Measurements from ENCODE around the gene IGF2BP1. TPM values are rescaled to one million over a fixed set of nuclear protein-coding genes. Genes with fewer than 3 reads are reported as not detected.
A peak's percentile ranks its signal among the peaks of the same experiment; 100 is the strongest.

The IGF2BP1 gene
- total RNA-seq (10.9 TPM), polyA plus RNA-seq (0.07 TPM)
- long read RNA-seq, donor 1, result 0 reads
- long read RNA-seq, donor 2, result 0 reads
- long read RNA-seq, donor 3, result 0 reads
- long read RNA-seq, donor 4, full-length matches to known transcripts, result 1 of 1 reads
- long read RNA-seq, donor 4, partial matches to known transcripts, result 0 of 1 reads
- long read RNA-seq, donor 4, other reads (novel, unspliced or antisense), result 0 of 1 reads
- long read RNA-seq, donor 5, full-length matches to known transcripts, result 3 of 14 reads
- long read RNA-seq, donor 5, partial matches to known transcripts, result 11 of 14 reads
- long read RNA-seq, donor 5, other reads (novel, unspliced or antisense), result 0 of 14 reads
- long read RNA-seq, donor 6, full-length matches to known transcripts, result 4 of 4 reads
- long read RNA-seq, donor 6, partial matches to known transcripts, result 0 of 4 reads
- long read RNA-seq, donor 6, other reads (novel, unspliced or antisense), result 0 of 4 reads
- long read RNA-seq, donor 7, full-length matches to known transcripts, result 1 of 1 reads
- long read RNA-seq, donor 7, partial matches to known transcripts, result 0 of 1 reads
- long read RNA-seq, donor 7, other reads (novel, unspliced or antisense), result 0 of 1 reads
- long read RNA-seq, donor 8, partial matches to known transcripts, result 0 of 1 reads
- long read RNA-seq, donor 8, other reads (novel, unspliced or antisense), result 0 of 1 reads
- long read RNA-seq, donor 9, partial matches to known transcripts, result 5 of 5 reads
- long read RNA-seq, donor 9, other reads (novel, unspliced or antisense), result 0 of 5 reads
- long read RNA-seq, donor 10, full-length matches to known transcripts, result 2 of 7 reads
- long read RNA-seq, donor 10, partial matches to known transcripts, result 5 of 7 reads
- long read RNA-seq, donor 10, other reads (novel, unspliced or antisense), result 0 of 7 reads

DNA sequence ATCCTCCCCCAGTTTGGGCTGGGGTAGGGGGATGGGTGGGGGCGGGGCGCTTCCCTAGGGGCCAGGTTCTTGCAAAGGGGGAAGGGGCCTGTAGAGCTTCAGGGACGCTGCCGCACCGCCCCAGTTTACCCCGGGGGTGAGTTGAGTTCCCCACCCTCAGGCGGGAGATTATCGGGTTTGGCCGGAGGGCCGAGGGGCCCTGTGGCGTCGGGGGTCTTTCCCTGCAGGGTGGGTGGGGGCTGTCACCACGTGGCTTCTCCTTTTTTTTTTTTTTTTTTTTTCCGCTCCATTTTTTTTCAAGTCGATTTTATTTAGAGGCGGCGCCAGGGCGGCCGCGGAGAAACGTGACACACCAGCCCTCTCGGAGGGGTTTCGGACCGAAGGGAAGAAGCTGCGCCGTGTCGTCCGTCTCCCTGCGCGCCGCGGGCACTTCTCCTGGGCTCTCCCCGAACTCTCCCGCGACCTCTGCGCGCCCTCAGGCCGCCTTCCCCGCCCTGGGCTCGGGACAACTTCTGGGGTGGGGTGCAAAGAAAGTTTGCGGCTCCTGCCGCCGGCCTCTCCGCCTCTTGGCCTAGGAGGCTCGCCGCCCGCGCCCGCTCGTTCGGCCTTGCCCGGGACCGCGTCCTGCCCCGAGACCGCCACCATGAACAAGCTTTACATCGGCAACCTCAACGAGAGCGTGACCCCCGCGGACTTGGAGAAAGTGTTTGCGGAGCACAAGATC is at the start of gene IGF2BP1:
IGF2BP1 (plus strand) TSS at position 283 of the 724 bp plus-strand sequence; CDS start at position 644, 361 bp downstream.
- Histone ChIP-seq H3K4me3 (ENCODE audit: low read length in 2 of 2) (peak within 1 kb of the TSS; percentile 15 to 89), H3K9me3 (ENCODE audit: control insufficient read depth in 2 of 2, insufficient read depth in 1 of 2, low read length in 1 of 2) (no peaks in the 10 kb centered on the region), H3K36me3 (ENCODE audit: control insufficient read depth in 2 of 2, insufficient read depth in 2 of 2, low read length in 1 of 2) (no peaks in the 10 kb centered on the region), H3K4me1 (ENCODE audit: control insufficient read depth in 2 of 2, insufficient read depth in 2 of 2, low read length in 2 of 2) (peaks cover 6 to 22% of the 10 kb centered on the region in 2 donors), H3K27ac (ENCODE audit: low read depth in 1 of 2, low read length in 1 of 2) (peak within 1 kb of the TSS in 1 of 2 donors; percentile 84), H3K27me3 (ENCODE audit: control insufficient read depth in 2 of 2, insufficient read depth in 1 of 2, low read length in 1 of 2) (peaks cover 48 to 56% of the 10 kb centered on the region in 2 donors)
- 2% methylated on average over 62 of the region's 62 CpGs for WGBS
- peak in 3 of 9 donors; percentile 43 to 71 (median 45) for DNase-seq (ENCODE audit: low read depth in 6 of 9, low spot score in 9 of 9)

DNA sequence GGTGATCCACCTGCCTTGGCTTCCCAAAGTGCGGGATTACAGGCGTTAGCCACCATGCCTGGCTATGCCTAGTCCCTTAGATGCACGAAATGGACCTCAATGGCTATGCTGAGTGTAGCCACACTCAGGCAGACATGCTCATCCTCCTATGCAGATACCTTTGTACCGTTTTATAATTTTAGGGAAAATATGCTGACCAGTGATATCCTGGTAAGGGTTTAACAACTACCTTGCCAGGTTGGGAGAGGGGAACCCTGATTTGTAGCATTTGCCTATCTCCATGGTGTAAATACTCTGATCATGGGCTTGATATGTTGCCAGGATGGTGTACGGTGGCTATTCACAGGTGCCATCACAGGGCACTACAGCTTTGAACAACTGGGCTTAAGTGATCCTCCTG is 45.6 kb upstream of the IGF2BP1 start:
- Histone ChIP-seq H3K27ac (ENCODE audit: low read depth in 1 of 2, low read length in 1 of 2) (no peak overlapping the region), H3K9me3 (ENCODE audit: control insufficient read depth in 2 of 2, insufficient read depth in 1 of 2, low read length in 1 of 2) (no peaks in the 10 kb centered on the region), H3K36me3 (ENCODE audit: control insufficient read depth in 2 of 2, insufficient read depth in 2 of 2, low read length in 1 of 2) (no peaks in the 10 kb centered on the region), H3K4me3 (ENCODE audit: low read length in 2 of 2) (no peak overlapping the region), H3K4me1 (ENCODE audit: control insufficient read depth in 2 of 2, insufficient read depth in 2 of 2, low read length in 2 of 2) (no peaks in the 10 kb centered on the region), H3K27me3 (ENCODE audit: control insufficient read depth in 2 of 2, insufficient read depth in 1 of 2, low read length in 1 of 2) (peaks cover 2 to 5% of the 10 kb centered on the region in 2 donors)
- no peak for DNase-seq (ENCODE audit: low read depth in 6 of 9, low spot score in 9 of 9)
- WGBS, result 92% methylated on average over 5 of the region's 5 CpGs

DNA sequence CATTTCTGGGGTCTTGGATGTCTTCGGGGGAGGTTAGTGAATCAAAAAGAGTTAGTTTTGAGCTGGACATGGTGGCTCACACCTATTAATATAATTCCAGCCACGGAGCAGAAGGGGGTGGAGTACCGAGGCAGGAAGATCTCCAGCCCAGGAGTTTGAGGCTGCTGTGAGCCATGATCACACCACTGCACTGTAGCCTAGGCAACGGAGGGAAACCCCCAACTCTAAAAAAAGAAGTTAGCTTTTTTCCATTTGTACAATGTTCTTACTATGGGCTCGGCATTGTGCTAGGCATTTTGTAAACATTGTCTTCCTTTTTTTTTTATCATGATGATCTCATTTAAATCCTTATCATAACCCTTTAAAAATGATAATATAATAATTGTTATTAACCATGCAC is 44.3 kb upstream of the IGF2BP1 start:
- Histone ChIP-seq H3K4me3 (ENCODE audit: low read length in 2 of 2) (no peak overlapping the region), H3K36me3 (ENCODE audit: control insufficient read depth in 2 of 2, insufficient read depth in 2 of 2, low read length in 1 of 2) (no peaks in the 10 kb centered on the region), H3K4me1 (ENCODE audit: control insufficient read depth in 2 of 2, insufficient read depth in 2 of 2, low read length in 2 of 2) (no peaks in the 10 kb centered on the region), H3K9me3 (ENCODE audit: control insufficient read depth in 2 of 2, insufficient read depth in 1 of 2, low read length in 1 of 2) (no peaks in the 10 kb centered on the region), H3K27me3 (ENCODE audit: control insufficient read depth in 2 of 2, insufficient read depth in 1 of 2, low read length in 1 of 2) (peaks cover 2 to 5% of the 10 kb centered on the region in 2 donors), H3K27ac (ENCODE audit: low read depth in 1 of 2, low read length in 1 of 2) (no peak overlapping the region)
- WGBS, result 36% methylated on average over 5 of the region's 5 CpGs
- DNase-seq (ENCODE audit: low read depth in 6 of 9, low spot score in 9 of 9), result peak in 1 of 9 donors; percentile 18

DNA sequence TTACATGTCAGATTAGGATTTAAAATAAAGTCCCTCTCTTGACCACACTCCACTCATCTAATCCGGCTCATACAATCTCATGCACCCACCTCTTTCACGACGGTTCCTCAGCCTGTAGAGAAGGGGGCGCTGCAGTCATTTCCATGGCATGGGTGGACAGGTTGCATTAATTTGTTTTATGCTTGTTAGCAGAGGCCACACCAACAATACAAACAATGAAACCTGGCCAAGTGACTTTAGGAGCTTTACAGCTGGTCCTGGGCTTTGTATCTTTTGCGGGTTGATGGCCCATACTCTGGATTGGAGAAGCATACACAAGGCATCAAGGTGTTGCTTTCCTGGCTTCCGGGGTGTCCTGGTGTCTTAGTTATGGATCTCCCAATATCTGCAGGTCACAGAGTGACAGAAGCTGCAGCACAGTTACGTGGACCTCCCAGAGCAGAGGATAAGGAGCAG is 42.9 kb upstream of the IGF2BP1 start:
- Histone ChIP-seq H3K9me3 (ENCODE audit: control insufficient read depth in 2 of 2, insufficient read depth in 1 of 2, low read length in 1 of 2) (no peaks in the 10 kb centered on the region), H3K27me3 (ENCODE audit: control insufficient read depth in 2 of 2, insufficient read depth in 1 of 2, low read length in 1 of 2) (peaks cover 2 to 7% of the 10 kb centered on the region in 2 donors), H3K4me3 (ENCODE audit: low read length in 2 of 2) (no peak overlapping the region), H3K36me3 (ENCODE audit: control insufficient read depth in 2 of 2, insufficient read depth in 2 of 2, low read length in 1 of 2) (no peaks in the 10 kb centered on the region), H3K4me1 (ENCODE audit: control insufficient read depth in 2 of 2, insufficient read depth in 2 of 2, low read length in 2 of 2) (no peaks in the 10 kb centered on the region), H3K27ac (ENCODE audit: low read depth in 1 of 2, low read length in 1 of 2) (no peak overlapping the region)
- WGBS, result 51% methylated on average over 7 of the region's 7 CpGs
- DNase-seq (ENCODE audit: low read depth in 6 of 9, low spot score in 9 of 9), result peak in 1 of 9 donors; percentile 27

DNA sequence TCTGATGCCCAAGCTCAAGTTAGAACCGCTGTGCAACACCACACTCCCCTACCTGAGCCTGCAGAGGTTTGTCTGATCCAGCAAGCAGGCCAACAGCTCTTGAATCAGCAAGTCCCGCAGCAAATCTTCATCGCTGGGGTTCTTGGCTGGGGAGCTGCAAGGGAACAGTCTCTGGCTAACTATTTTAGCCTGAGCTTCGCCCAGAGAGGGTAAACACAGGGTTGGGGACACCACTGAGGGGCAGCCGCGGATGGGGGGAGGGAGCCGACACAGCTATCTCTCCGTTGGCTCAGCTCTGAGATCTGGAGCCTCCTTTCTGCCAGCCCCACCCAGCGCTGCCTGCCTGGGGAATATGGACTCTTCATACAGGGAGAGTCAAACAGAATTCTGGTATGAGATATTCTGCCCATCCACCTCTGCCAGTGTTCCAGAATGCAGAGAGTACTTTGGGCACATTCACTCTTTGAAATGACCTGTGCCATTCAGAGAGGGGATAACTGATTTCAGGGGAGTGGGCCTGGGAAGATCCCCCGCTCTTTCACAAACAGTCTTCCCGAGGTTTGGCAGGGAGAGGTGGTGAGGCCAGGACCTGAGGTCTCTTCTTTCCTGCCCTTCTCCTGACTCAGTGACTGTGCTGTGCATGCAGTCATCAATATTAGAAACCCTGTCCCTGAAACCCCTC is 36.2 kb upstream of the IGF2BP1 start:
- Histone ChIP-seq H3K27me3 (ENCODE audit: control insufficient read depth in 2 of 2, insufficient read depth in 1 of 2, low read length in 1 of 2) (peaks cover 0 to 38% of the 10 kb centered on the region in 2 donors), H3K27ac (ENCODE audit: low read depth in 1 of 2, low read length in 1 of 2) (no peak overlapping the region), H3K36me3 (ENCODE audit: control insufficient read depth in 2 of 2, insufficient read depth in 2 of 2, low read length in 1 of 2) (no peaks in the 10 kb centered on the region), H3K4me3 (ENCODE audit: low read length in 2 of 2) (no peak overlapping the region), H3K9me3 (ENCODE audit: control insufficient read depth in 2 of 2, insufficient read depth in 1 of 2, low read length in 1 of 2) (no peaks in the 10 kb centered on the region), H3K4me1 (ENCODE audit: control insufficient read depth in 2 of 2, insufficient read depth in 2 of 2, low read length in 2 of 2) (no peaks in the 10 kb centered on the region)
- no peak for DNase-seq (ENCODE audit: low read depth in 6 of 9, low spot score in 9 of 9)
- 47% methylated on average over 11 of the region's 11 CpGs for WGBS

DNA sequence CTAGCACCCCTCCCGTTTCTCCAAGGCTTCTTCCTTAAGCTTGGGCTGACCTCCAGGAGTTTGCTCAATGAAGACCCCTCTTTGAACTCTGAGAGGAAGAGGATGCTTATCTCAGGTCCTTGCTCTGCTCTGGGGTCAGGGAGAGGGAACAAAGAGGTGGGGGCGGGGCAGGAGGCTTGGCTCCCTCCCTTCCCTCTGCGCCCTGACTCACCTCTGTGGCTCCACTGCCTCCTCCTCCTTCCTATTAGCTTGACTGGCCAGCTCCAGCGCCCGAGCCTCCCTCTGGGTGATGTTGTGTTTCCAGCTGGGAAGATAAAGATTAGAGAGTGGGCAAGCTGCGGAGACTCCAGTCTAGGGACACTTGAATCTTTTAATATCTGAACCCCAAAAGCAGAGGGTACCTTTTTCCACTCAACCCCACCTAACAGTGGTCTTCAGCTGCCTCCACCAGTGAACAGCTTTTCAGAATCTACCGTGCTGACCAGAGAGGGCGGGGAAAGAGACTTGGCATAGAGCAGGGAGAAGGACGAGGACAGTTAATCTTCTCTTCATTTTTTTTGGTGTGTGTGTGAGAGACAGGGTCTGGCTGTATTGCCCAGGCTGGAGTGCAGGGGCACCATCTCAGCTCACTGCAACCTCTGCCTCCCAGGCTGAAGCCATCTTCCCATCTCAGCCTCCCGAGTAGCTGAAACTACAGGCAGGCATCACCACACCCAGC is 35.5 kb upstream of the IGF2BP1 start:
- no peaks in the 10 kb centered on the region for H3K9me3 ChIP-seq (ENCODE audit: control insufficient read depth in 2 of 2, insufficient read depth in 1 of 2, low read length in 1 of 2)
- 48% methylated on average over 10 of the region's 10 CpGs for WGBS
- no peaks in the 10 kb centered on the region for H3K36me3 ChIP-seq (ENCODE audit: control insufficient read depth in 2 of 2, insufficient read depth in 2 of 2, low read length in 1 of 2)
- H3K27ac ChIP-seq (ENCODE audit: low read depth in 1 of 2, low read length in 1 of 2), result no peak overlapping the region
- DNase-seq (ENCODE audit: low read depth in 6 of 9, low spot score in 9 of 9), result no peak
- no peak overlapping the region for H3K4me3 ChIP-seq (ENCODE audit: low read length in 2 of 2)
- H3K4me1 ChIP-seq (ENCODE audit: control insufficient read depth in 2 of 2, insufficient read depth in 2 of 2, low read length in 2 of 2), result no peaks in the 10 kb centered on the region
- H3K27me3 ChIP-seq (ENCODE audit: control insufficient read depth in 2 of 2, insufficient read depth in 1 of 2, low read length in 1 of 2), result peaks cover 0 to 38% of the 10 kb centered on the region in 2 donors

DNA sequence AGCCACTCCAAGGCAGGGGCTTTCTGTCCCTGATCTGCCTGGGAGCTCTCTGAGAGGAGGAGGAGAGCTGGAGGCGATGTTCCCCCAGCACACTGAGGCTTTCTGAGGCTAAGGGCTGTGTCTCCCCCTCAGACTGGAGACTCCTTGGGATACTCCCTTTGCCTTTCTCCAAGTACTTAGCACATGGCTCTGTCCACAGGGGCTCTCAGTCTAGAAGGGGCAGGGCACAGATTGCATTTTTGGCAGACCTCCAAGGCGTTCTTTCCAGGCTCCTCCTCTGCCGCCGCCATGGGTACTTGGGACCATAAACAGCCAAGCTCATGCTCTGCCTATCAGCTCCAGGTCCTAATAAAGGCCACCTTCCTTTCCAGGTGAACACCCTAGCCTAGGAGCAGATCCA is 27.0 kb upstream of the IGF2BP1 start:
- no peak for DNase-seq (ENCODE audit: low read depth in 6 of 9, low spot score in 9 of 9)
- no peaks in the 10 kb centered on the region for H3K9me3 ChIP-seq (ENCODE audit: control insufficient read depth in 2 of 2, insufficient read depth in 1 of 2, low read length in 1 of 2)
- no peaks in the 10 kb centered on the region for H3K36me3 ChIP-seq (ENCODE audit: control insufficient read depth in 2 of 2, insufficient read depth in 2 of 2, low read length in 1 of 2)
- 87% methylated on average over 4 of the region's 4 CpGs for WGBS
- peaks cover 4 to 55% of the 10 kb centered on the region in 2 donors for H3K27me3 ChIP-seq (ENCODE audit: control insufficient read depth in 2 of 2, insufficient read depth in 1 of 2, low read length in 1 of 2)
- H3K4me3 ChIP-seq (ENCODE audit: low read length in 2 of 2), result no peak overlapping the region
- no peaks in the 10 kb centered on the region for H3K4me1 ChIP-seq (ENCODE audit: control insufficient read depth in 2 of 2, insufficient read depth in 2 of 2, low read length in 2 of 2)
- no peak overlapping the region for H3K27ac ChIP-seq (ENCODE audit: low read depth in 1 of 2, low read length in 1 of 2)
